Parathyroid adenoma (tissue), 2 donors: ENCODE data around the gene AREL1.

Experiments used
- H2AFZ ChIP-seq: fragments of 300-600 bp; sonication (generic); one replicate; pipeline ENCODE4 v1.7.0; 2017; ENCODE audit warnings: antibody characterized with exemption, mild to moderate bottlenecking
- H3K27ac ChIP-seq: fragments of 300-600 bp; sonication (generic); one replicate; pipeline ENCODE4 v1.7.0; 2017
- H3K27me3 ChIP-seq: fragments of 300-600 bp; sonication (generic); one replicate; pipeline ENCODE4 v1.7.0; 2017; ENCODE audit warnings: low read length; ENCODE audit not compliant: control insufficient read depth, insufficient read depth
- H3K36me3 ChIP-seq: fragments of 300-600 bp; sonication (generic); one replicate; pipeline ENCODE4 v1.7.0; 2017; ENCODE audit warnings: low read length; ENCODE audit not compliant: control insufficient read depth, insufficient read depth
- H3K4me1 ChIP-seq: fragments of 300-600 bp; sonication (generic); one replicate; pipeline ENCODE4 v1.7.0; 2017; ENCODE audit warnings: control low read depth
- H3K4me2 ChIP-seq: fragments of 300-600 bp; sonication (generic); one replicate; pipeline ENCODE4 v1.7.0; 2017; ENCODE audit warnings: low read length
- H3K4me3 ChIP-seq: fragments of 300-600 bp; sonication (generic); one replicate; pipeline ENCODE4 v1.7.0; 2017; ENCODE audit warnings: low read depth, low read length
- H3K79me2 ChIP-seq: fragments of 300-600 bp; sonication (generic); one replicate; pipeline ENCODE4 v1.7.0; 2017; ENCODE audit warnings: control low read depth
- H3K9ac ChIP-seq: fragments of 300-600 bp; sonication (generic); one replicate; pipeline ENCODE4 v1.7.0; 2017; ENCODE audit warnings: mild to moderate bottlenecking
- H3K9me3 ChIP-seq: fragments of 300-600 bp; sonication (generic); one replicate; pipeline ENCODE4 v1.7.0; 2017; ENCODE audit warnings: low read length; ENCODE audit not compliant: control insufficient read depth
- CTCF ChIP-seq: fragments of 300-600 bp; sonication (generic); IDR thresholded peaks from one replicate; pipeline ENCODE4 v1.7.0; 2017; ENCODE audit warnings: antibody characterized with exemption, mild to moderate bottlenecking
- donor health status: primary hyperparathyroidism.

AREL1 gene

GRCh38 chr14:74649167-74649566 is 63.7 kb downstream of the AREL1 start:
- Histone ChIP-seq H3K9me3 (no peaks in the 10 kb centered on the region), H3K36me3 (no peaks in the 10 kb centered on the region), H3K79me2 (no peaks in the 10 kb centered on the region), H2AFZ (no peak overlapping the region), H3K27ac (no peak overlapping the region), H3K4me1 (peaks cover 13% of the 10 kb centered on the region), H3K9ac (no peak overlapping the region), H3K4me3 (no peak overlapping the region), H3K27me3 (no peaks in the 10 kb centered on the region), H3K4me2 (no peak overlapping the region)
- no peak for TF ChIP-seq CTCF

GRCh38 chr14:74648601-74649000 is 64.3 kb downstream of the AREL1 start:
- H3K9me3 ChIP-seq = no peaks in the 10 kb centered on the region
- no peak overlapping the region for H3K9ac ChIP-seq
- H3K4me1 ChIP-seq = peaks cover 13% of the 10 kb centered on the region
- H3K4me3 ChIP-seq = no peak overlapping the region
- H2AFZ ChIP-seq = no peak overlapping the region
- H3K79me2 ChIP-seq = no peaks in the 10 kb centered on the region
- H3K27me3 ChIP-seq = no peaks in the 10 kb centered on the region
- no peak overlapping the region for H3K4me2 ChIP-seq
- no peaks in the 10 kb centered on the region for H3K36me3 ChIP-seq
- TF ChIP-seq CTCF = no peak
- no peak overlapping the region for H3K27ac ChIP-seq

GRCh38 chr14:74647678-74648461 is 65.0 kb downstream of the AREL1 start:
- Histone ChIP-seq H2AFZ (peak overlapping the region; percentile 67), H3K27me3 (no peaks in the 10 kb centered on the region), H3K79me2 (no peaks in the 10 kb centered on the region), H3K36me3 (no peaks in the 10 kb centered on the region), H3K27ac (no peak overlapping the region), H3K9ac (no peak overlapping the region), H3K4me3 (no peak overlapping the region), H3K4me2 (no peak overlapping the region), H3K4me1 (peaks cover 13% of the 10 kb centered on the region), H3K9me3 (no peaks in the 10 kb centered on the region)
- TF ChIP-seq CTCF = no peak

- Histone ChIP-seq H3K27me3 (no peaks in the 10 kb centered on the region), H3K36me3 (no peaks in the 10 kb centered on the region), H3K4me2 (no peak overlapping the region), H3K9me3 (no peaks in the 10 kb centered on the region), H3K9ac (no peak overlapping the region), H2AFZ (no peak overlapping the region), H3K4me3 (no peak overlapping the region), H3K27ac (no peak overlapping the region), H3K79me2 (no peaks in the 10 kb centered on the region), H3K4me1 (peaks cover 13% of the 10 kb centered on the region)
- TF ChIP-seq CTCF = no peak
These were observed 65.7 kb downstream of the AREL1 start for GRCh38 chr14:74647061-74647677.
